ENCODE measurements around the gene C1QTNF6. TPM values are rescaled to one million over a fixed set of nuclear protein-coding genes. Genes with fewer than 3 reads are reported as not detected.
A peak's percentile ranks its signal among the peaks of the same experiment; 100 is the strongest.

C1QTNF6 gene
- 6.8 and 7.3 TPM in 2 replicates for total RNA-seq (2014; rRNA removed; shearing (Covaris generic))
- 18.7 and 19.6 TPM in 2 replicates for total RNA-seq (2022)
- percentile 37 among the genes with signal in this experiment for Bru-seq, nascent RNA
- percentile 43 among the genes with signal in this experiment for BruChase-seq, experiment 1, labeled RNA remaining after a 6-hour chase
- percentile 42 among the genes with signal in this experiment for BruChase-seq, experiment 2, labeled RNA remaining after a 2-hour chase
- long read RNA-seq, partial matches to known transcripts = 2 of 19 reads
- long read RNA-seq, other reads (novel, unspliced or antisense) = 15 of 19 reads

GRCh38 chr22:37187891-37188761 lies at the start of gene C1QTNF6:
Gene C1QTNF6 (minus strand): TSS chr22:37188247. CDS start chr22:37188213, 34 bp downstream.
- H3K4me3 ChIP-seq (ENCODE audit: low read depth, low read length, poor library complexity, severe bottlenecking) = no peak within 1 kb of the TSS
- POLR2A ChIA-PET = no interaction called here
- H3K36me3 ChIP-seq (ENCODE audit: insufficient read depth, low read length) = no peaks in the 10 kb centered on the region
- H3K4me1 ChIP-seq (ENCODE audit: insufficient read depth, low read length, poor library complexity, severe bottlenecking) = peaks cover 6% of the 10 kb centered on the region
- H3K9me2 ChIP-seq (ENCODE audit: insufficient read depth, low read length) = no peaks in the 10 kb centered on the region
- no peaks in the 10 kb centered on the region for H3K79me2 ChIP-seq (ENCODE audit: insufficient read depth, low read depth, low read length)
- no peak for DNase-seq (ENCODE audit: low spot score)
- H4K20me1 ChIP-seq (ENCODE audit: insufficient read depth, low read length) = no peaks in the 10 kb centered on the region
- CTCF ChIA-PET (ENCODE audit: unreplicated experiment) = no interaction called here
- H3K27ac ChIP-seq (ENCODE audit: low read depth, low read length, poor library complexity, severe bottlenecking) = no peak within 1 kb of the TSS
- TF ChIP-seq CTCF (conservative IDR thresholded peaks at IDR 0.05; ENCODE audit: low read length) (no peak), EZH2phosphoT487 (IDR thresholded peaks at IDR 0.05; ENCODE audit: borderline replicate concordance, low read depth, low read length) (no peak)
- H3K4me2 ChIP-seq (ENCODE audit: low read length) = no peak within 1 kb of the TSS
- intact Hi-C loops (cut with micrococcal nuclease; ENCODE audit: unreplicated experiment) = no loop called here
- H2AFZ ChIP-seq (ENCODE audit: low read length) = no peak within 1 kb of the TSS
- no TSS peak for BruUV-seq (replicated peaks)
- peaks cover 10% of the 10 kb centered on the region; the same call in 1 of the 2 replicates for H3K9me3 ChIP-seq (ENCODE audit: low read length)

- Histone ChIP-seq H3K4me3 (ENCODE audit: low read depth, low read length, poor library complexity, severe bottlenecking) (peak overlapping the region; percentile 30), H4K20me1 (ENCODE audit: insufficient read depth, low read length) (peaks cover 11% of the 10 kb centered on the region), H3K27ac (ENCODE audit: low read depth, low read length, poor library complexity, severe bottlenecking) (peak overlapping the region; percentile 49), H3K36me3 (ENCODE audit: insufficient read depth, low read length) (peaks cover 98% of the 10 kb centered on the region), H3K79me2 (ENCODE audit: insufficient read depth, low read depth, low read length) (peaks cover 53% of the 10 kb centered on the region; the same call in 1 of the 2 replicates), H2AFZ (ENCODE audit: low read length) (no peak overlapping the region), H3K4me1 (ENCODE audit: insufficient read depth, low read length, poor library complexity, severe bottlenecking) (peaks cover 97% of the 10 kb centered on the region), H3K9me3 (ENCODE audit: low read length) (no peaks in the 10 kb centered on the region), H3K9me2 (ENCODE audit: insufficient read depth, low read length) (no peaks in the 10 kb centered on the region), H3K4me2 (ENCODE audit: low read length) (peak overlapping the region; percentile 69)
- TF ChIP-seq EZH2phosphoT487 (IDR thresholded peaks at IDR 0.05; ENCODE audit: borderline replicate concordance, low read depth, low read length) (no peak), CTCF (conservative IDR thresholded peaks at IDR 0.05; ENCODE audit: low read length) (0 out of 2 replicates have a peak, but pooled peaks have one; percentile 22)
- BruUV-seq (replicated peaks) = no TSS peak
- intact Hi-C loops (cut with micrococcal nuclease; ENCODE audit: unreplicated experiment) = no loop called here
- ChIA-PET CTCF (ENCODE audit: unreplicated experiment) (no interaction called here), POLR2A (no interaction called here)
- DNase-seq (ENCODE audit: low spot score) = no peak
Observed at GRCh38 chr22:37235897-37236607, 48.0 kb upstream of the C1QTNF6 start.
